GM12878 (cell line): ENCODE measurements around the gene AGAP3. TPM values are rescaled to one million over a fixed set of nuclear protein-coding genes. Genes with fewer than 3 reads are reported as not detected.

ENCODE experiments used
- ATAC-seq: fragments of 200-7000 bp; cut with Tn5 transposase; 3 replicates; pipeline ENCODE4 v1.9.1; 2020; ENCODE audit warnings: mild to moderate bottlenecking, moderate library complexity
- BruUV-seq: library from RNA; stranded (reverse); fragments of 400-500 nt; replicated peaks from 2 replicates; lab custom pipeline; 2021; lab: Mats Ljungman, UMichigan
- CTCF ChIA-PET: fragments of 300-600 bp; sonication (Branson Sonifier 250); formaldehyde crosslinking; extraction: SDS; loops from one replicate; lab custom pipeline; 2021; ENCODE audit warnings: inconsistent platforms; lab: Yijun Ruan, JAX
- POLR2A ChIA-PET: fragments of 350-600 bp; formaldehyde crosslinking; extraction: SDS; loops from one replicate; lab custom pipeline; 2021; ENCODE audit warnings: inconsistent platforms; lab: Charles Lee
- RAD21 ChIA-PET: fragments of 300-600 bp; sonication (Branson Sonifier 250); formaldehyde crosslinking; loops from one replicate; lab custom pipeline; 2023; ENCODE audit warnings: antibody characterized with exemption; ENCODE audit not compliant: unreplicated experiment; lab: Charles Lee
- SMC1A ChIA-PET: fragments of 300-600 bp; sonication (Branson Sonifier 250); formaldehyde crosslinking; loops from one replicate; lab custom pipeline; 2023; ENCODE audit not compliant: unreplicated experiment, uncharacterized antibody; lab: Charles Lee
- DNase-seq: peaks from one replicate; pipeline ENCODE4 v3.0.0-alpha.2; 2011; ENCODE audit warnings: low read depth, low spot score
- FAIRE-seq: peaks from 3 replicates; lab custom pipeline; 2011; peaks lifted over from hg19 to GRCh38; lab: Jason Lieb, UNC
- H2AFZ ChIP-seq: 2 replicates; pipeline ENCODE4 v1.6.0; 2011; ENCODE audit warnings: low read depth, low read length, control low read depth; ENCODE audit not compliant: control insufficient read depth
- H3K27ac ChIP-seq: 2 replicates; pipeline ENCODE4 v1.5.1; 2011; ENCODE audit warnings: control low read depth; ENCODE audit not compliant: control insufficient read depth, insufficient read depth
- H3K27me3 ChIP-seq, 2 experiments: replicated peaks in 1 of 2; 2 replicates each; pipeline versions ENCODE4 v1.6.0 to v1.6.1; 2011; ENCODE audit warnings: low read length in 1 of 2; ENCODE audit not compliant: control insufficient read depth in 2 of 2, insufficient read depth in 2 of 2
- H3K36me3 ChIP-seq, 2 experiments: 2 replicates each; pipeline ENCODE4 v1.5.1; 2011; ENCODE audit warnings: low read length in 1 of 2; ENCODE audit not compliant: control insufficient read depth in 2 of 2, insufficient read depth in 2 of 2
- H3K4me1 ChIP-seq: 2 replicates; pipeline ENCODE4 v1.6.1; 2011; ENCODE audit warnings: mild to moderate bottlenecking, low read length, moderate library complexity, mixed read lengths; ENCODE audit not compliant: control insufficient read depth, insufficient read depth
- H3K4me2 ChIP-seq: 2 replicates; pipeline ENCODE4 v1.6.0; 2011; ENCODE audit warnings: control low read depth; ENCODE audit not compliant: control insufficient read depth, insufficient read depth
- H3K4me3 ChIP-seq: fragments of 200-600 bp; sonication (generic); 2 replicates; pipeline ENCODE4 v1.5.1; 2016
- H3K79me2 ChIP-seq: 2 replicates; pipeline ENCODE4 v1.6.0; 2011; ENCODE audit warnings: low read length; ENCODE audit not compliant: control insufficient read depth, insufficient read depth
- H3K9ac ChIP-seq: 2 replicates; pipeline ENCODE4 v1.8.0; 2011; ENCODE audit warnings: low read length, control low read depth, mixed read lengths; ENCODE audit not compliant: control insufficient read depth, insufficient read depth
- H3K9me3 ChIP-seq: replicated peaks from 3 replicates; pipeline ENCODE4 v1.5.1; 2011; ENCODE audit warnings: mild to moderate bottlenecking, low read length; ENCODE audit not compliant: control insufficient read depth, insufficient read depth
- H4K20me1 ChIP-seq: 2 replicates; pipeline ENCODE4 v1.6.0; 2011; ENCODE audit not compliant: control insufficient read depth, insufficient read depth
- CBFB ChIP-seq: IDR thresholded peaks from 2 replicates; pipeline ENCODE4 v1.6.1; 2016; ENCODE audit warnings: antibody characterized with exemption, low read depth
- CBX5 ChIP-seq: sonication (generic); IDR thresholded peaks from 2 replicates; pipeline ENCODE4 v1.6.1; 2016; ENCODE audit warnings: low read depth, moderate library complexity, mild to moderate bottlenecking, inconsistent platforms
- MTA3 ChIP-seq: IDR thresholded peaks from 2 replicates; pipeline ENCODE4 v1.6.1; 2012; ENCODE audit warnings: low read length, inconsistent platforms, borderline replicate concordance
- NBN ChIP-seq: fragments of 450-650 bp; IDR thresholded peaks from 2 replicates; pipeline ENCODE4 v1.6.1; 2016
- POLR2A ChIP-seq: IDR thresholded peaks from 2 replicates; pipeline ENCODE4 v1.6.1; 2011; ENCODE audit warnings: low read depth, mild to moderate bottlenecking, low read length
- RCOR1 ChIP-seq: conservative IDR thresholded peaks from 2 replicates; pipeline ENCODE4 v1.6.1; 2012; ENCODE audit warnings: low read depth, low read length, improper control_type of control experiment
- RELB ChIP-seq: fragments of 450-650 bp; IDR thresholded peaks from 2 replicates; pipeline ENCODE4 v1.6.1; 2017; ENCODE audit warnings: low read depth, mild to moderate bottlenecking, moderate library complexity
- SREBF1 ChIP-seq: IDR thresholded peaks from 2 replicates; pipeline ENCODE4 v1.6.1; 2012; ENCODE audit warnings: mild to moderate bottlenecking, low read length
- ZZZ3 ChIP-seq: IDR thresholded peaks from 2 replicates; pipeline ENCODE4 v1.6.1; 2011; ENCODE audit warnings: low read depth; ENCODE audit not compliant: control insufficient read depth, insufficient read length
- WGBS: methylation state at CpG from one replicate; pipeline ENCODE4 v1.1.6; 2016; ENCODE audit warnings: low lambda C conversion rate; ENCODE audit not compliant: insufficient replicate concordance, insufficient coverage; ENCODE audit errors: missing lambda C conversion rate; 5-methylcytosine and 5-hydroxymethylcytosine counted together
- in situ Hi-C: fragments of 300-500 bp; cut with MboI; formaldehyde crosslinking; loops from 9 replicates; pipeline ENCODE4 v1.14.3; 2018; ENCODE audit warnings: mixed read lengths
- intact Hi-C: fragments of 100-400 bp; cut with micrococcal nuclease; formaldehyde crosslinking; loops from one replicate; pipeline ENCODE4 v1.14.2; 2022; ENCODE audit not compliant: unreplicated experiment
- polyA plus RNA-seq, 11 experiments: library from polyadenylated mRNA; depleted of rRNA in 4 of 11; unstranded in 6 of 11; stranded (reverse) in 5 of 11; fragments of >200 nt; fragmentation: Nextera tagmentation in 4 of 11; fragmentation: Illumina TruSeq in 1 of 11; extraction: Ambion mirVana in 4 of 11; extraction: Trizol in 1 of 11; gene quantifications; 1 replicate in 1 of 11; 2 replicates in 10 of 11; pipeline versions ENCODE4 v1.2.1 to v1.2.3, GENCODE V29; 2011 to 2016; ENCODE audit warnings: inconsistent platforms in 2 of 11, missing spikeins in 2 of 11, low read depth in 1 of 11
- total RNA-seq, 4 experiments: library from RNA; depleted of rRNA in 3 of 4; stranded (reverse); fragments of >200 nt in 3 of 4; fragmentation: Illumina TruSeq in 1 of 4; extraction: Trizol in 1 of 4; gene quantifications; 2 replicates each; pipeline versions ENCODE4 v1.2.1 to v1.2.3, GENCODE V29; 2013 to 2021
- TF ChIP-seq, protein P1 (sequence below): fragments of 450-650 bp; conservative IDR thresholded peaks from 2 replicates; pipeline ENCODE4 v1.6.1; 2017; ENCODE audit warnings: mild to moderate bottlenecking, moderate library complexity

Gene AGAP3
- total and polyA plus RNA-seq, 10 of the 15 experiments (the other 5 are each of a cell fraction or from before 2014, with no cell fraction given), result 1.8 to 68.1 (median 15.7) TPM

DNA sequence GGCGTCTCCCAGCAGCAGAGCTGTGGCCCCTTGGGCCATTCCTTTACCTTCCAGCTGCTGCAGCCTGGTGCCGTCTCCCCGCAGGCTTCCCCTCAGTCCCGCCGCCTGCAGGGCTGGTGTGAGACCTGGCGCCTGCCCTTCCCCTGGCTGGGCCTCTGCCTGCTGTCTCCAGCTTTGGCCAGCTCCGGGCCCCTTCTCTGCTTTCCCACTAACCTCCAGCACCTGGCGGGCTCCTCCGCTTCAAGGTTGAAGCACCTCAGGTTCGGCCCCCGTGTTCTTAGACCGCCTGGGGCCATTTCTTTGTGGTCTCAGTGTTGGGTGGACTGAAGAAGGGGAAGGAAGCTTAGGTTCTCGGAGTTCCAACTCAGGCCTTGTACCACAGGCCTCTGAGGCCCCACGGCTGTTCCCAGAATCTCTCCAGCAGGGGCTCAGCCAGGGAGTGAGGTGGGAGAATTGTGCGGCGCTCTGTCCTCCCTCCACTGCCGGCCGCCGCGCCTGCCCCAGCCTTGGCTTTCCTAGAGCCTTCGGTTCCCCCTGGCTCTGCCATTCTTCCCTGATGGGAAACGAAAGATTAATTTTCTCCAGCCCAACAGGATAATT, 50.9 kb downstream of the AGAP3 start (continued):
- TF ChIP-seq, protein P1, sequence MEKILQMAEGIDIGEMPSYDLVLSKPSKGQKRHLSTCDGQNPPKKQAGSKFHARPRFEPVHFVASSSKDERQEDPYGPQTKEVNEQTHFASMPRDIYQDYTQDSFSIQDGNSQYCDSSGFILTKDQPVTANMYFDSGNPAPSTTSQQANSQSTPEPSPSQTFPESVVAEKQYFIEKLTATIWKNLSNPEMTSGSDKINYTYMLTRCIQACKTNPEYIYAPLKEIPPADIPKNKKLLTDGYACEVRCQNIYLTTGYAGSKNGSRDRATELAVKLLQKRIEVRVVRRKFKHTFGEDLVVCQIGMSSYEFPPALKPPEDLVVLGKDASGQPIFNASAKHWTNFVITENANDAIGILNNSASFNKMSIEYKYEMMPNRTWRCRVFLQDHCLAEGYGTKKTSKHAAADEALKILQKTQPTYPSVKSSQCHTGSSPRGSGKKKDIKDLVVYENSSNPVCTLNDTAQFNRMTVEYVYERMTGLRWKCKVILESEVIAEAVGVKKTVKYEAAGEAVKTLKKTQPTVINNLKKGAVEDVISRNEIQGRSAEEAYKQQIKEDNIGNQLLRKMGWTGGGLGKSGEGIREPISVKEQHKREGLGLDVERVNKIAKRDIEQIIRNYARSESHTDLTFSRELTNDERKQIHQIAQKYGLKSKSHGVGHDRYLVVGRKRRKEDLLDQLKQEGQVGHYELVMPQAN, result no peak
- TF ChIP-seq MTA3 (no peak), POLR2A (no peak)

GRCh38 chr7:151137791-151138152, 51.5 kb downstream of the AGAP3 start:
- no peak for DNase-seq
- no peak overlapping the region for H3K9ac ChIP-seq

More at GRCh38 chr7:151137791-151138152, 51.5 kb downstream of the AGAP3 start:
- no peaks in the 10 kb centered on the region for H3K27me3 ChIP-seq
- no peak overlapping the region for H2AFZ ChIP-seq
- H3K27ac ChIP-seq, result no peak overlapping the region
- no peak overlapping the region for H3K4me2 ChIP-seq
- H3K36me3 ChIP-seq, result peaks cover 3 to 6% of the 10 kb centered on the region in 2 experiments; a peak in 2 of 4 replicates
- RAD21 ChIA-PET, result no interaction called here
- H3K4me1 ChIP-seq, result no peaks in the 10 kb centered on the region
- FAIRE-seq, result no peak
- SMC1A ChIA-PET, result no interaction called here
- in situ Hi-C loops (no loop called here), intact Hi-C loops (no loop called here)
- POLR2A ChIA-PET, result interaction anchor here (0.6 kb wide), 1 partner anchor 1848 kb away, joined by 4 read pairs; no protein-coding TSS in a partner anchor
- ATAC-seq, result no peak
- no peak for TF ChIP-seq SREBF1
- TF ChIP-seq RELB, result no peak
- no peak for TF ChIP-seq CBFB
- no peak for TF ChIP-seq ZZZ3
- TF ChIP-seq NBN, result no peak
- TF ChIP-seq CBX5, result no peak
- TF ChIP-seq RCOR1, result no peak
- no TSS peak for BruUV-seq
- H3K4me3 ChIP-seq, result no peak overlapping the region
- H4K20me1 ChIP-seq, result no peaks in the 10 kb centered on the region
- 94% methylated on average over 9 of the region's 11 CpGs for WGBS
- CTCF ChIA-PET, result no interaction called here
- no peaks in the 10 kb centered on the region for H3K9me3 ChIP-seq
- H3K79me2 ChIP-seq, result no peaks in the 10 kb centered on the region
